ENCODE results near the gene MFN2.
"Not testable (repeated sequence)": the region's sequence is repeated elsewhere in the genome, so short reads cannot be mapped to it uniquely, and the experiment has no call there.

MFN2 gene

DNA sequence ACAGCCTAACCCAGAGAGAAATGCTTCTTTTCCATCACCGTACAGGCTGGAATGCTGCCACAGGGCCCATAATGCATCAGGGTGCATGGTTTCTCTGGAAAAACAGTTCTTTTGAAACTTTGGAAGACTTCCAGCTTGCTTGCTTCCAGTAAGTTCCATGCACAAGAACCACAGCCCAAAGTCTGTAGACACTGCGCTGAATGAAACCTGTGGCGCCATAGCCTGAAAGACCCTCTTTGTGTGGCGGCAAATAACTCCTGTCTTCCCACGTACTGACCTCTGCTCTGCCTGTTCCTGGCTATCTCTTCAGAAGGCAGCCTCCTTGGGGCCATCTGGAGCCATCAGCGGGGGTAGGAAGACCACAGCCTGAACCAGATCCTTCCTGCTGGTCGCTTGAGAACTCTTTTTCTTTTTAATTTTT is 54.1 kb downstream of the MFN2 start:
- Histone ChIP-seq H3K27ac (ENCODE audit: insufficient read depth, low read depth, low read length, poor library complexity, severe bottlenecking) (no peak overlapping the region), H3K27me3 (ENCODE audit: control insufficient read depth, insufficient read depth, low read length, poor library complexity, severe bottlenecking) (no peaks in the 10 kb centered on the region), H3K4me3 (ENCODE audit: insufficient read depth, low read depth, low read length) (no peak overlapping the region), H3K36me3 (ENCODE audit: control insufficient read depth, insufficient read depth, low read length) (peaks cover 6% of the 10 kb centered on the region), H3K9me3 (ENCODE audit: control insufficient read depth, low read length) (no peaks in the 10 kb centered on the region), H3K4me1 (ENCODE audit: control insufficient read depth, insufficient read depth, low read length) (no peaks in the 10 kb centered on the region)
- 91 to 92% methylated on average over 7 of the region's 7 CpGs for WGBS, 2 experiments

DNA sequence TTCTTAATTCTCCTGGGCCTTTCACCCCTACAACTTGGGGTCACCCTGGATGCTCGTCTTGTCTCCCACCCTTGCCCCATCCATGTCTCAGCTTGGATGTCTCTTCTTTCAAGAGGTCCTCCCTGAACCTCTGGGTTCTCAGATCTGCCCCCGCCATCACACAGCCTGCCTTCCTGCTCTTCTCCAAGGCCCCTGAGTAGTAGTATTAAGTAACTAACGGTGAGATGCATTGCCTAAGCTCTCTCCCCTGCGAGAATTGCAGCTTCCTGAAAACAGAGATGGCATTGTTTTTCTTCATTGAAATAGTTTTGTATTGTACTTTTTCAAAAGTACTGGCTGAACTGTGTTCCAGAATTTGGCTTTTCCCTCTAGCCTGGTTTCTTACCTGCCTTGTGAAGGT is 55.1 kb downstream of the MFN2 start:
- no peaks in the 10 kb centered on the region for H3K27me3 ChIP-seq (ENCODE audit: control insufficient read depth, insufficient read depth, low read length, poor library complexity, severe bottlenecking)
- peaks cover 4% of the 10 kb centered on the region for H3K36me3 ChIP-seq (ENCODE audit: control insufficient read depth, insufficient read depth, low read length)
- H3K27ac ChIP-seq (ENCODE audit: insufficient read depth, low read depth, low read length, poor library complexity, severe bottlenecking): no peak overlapping the region
- no peaks in the 10 kb centered on the region for H3K4me1 ChIP-seq (ENCODE audit: control insufficient read depth, insufficient read depth, low read length)
- no peaks in the 10 kb centered on the region for H3K9me3 ChIP-seq (ENCODE audit: control insufficient read depth, low read length)
- WGBS, 2 experiments: 92 to 93% methylated on average over 4 of the region's 4 CpGs
- H3K4me3 ChIP-seq (ENCODE audit: insufficient read depth, low read depth, low read length): no peak overlapping the region

DNA sequence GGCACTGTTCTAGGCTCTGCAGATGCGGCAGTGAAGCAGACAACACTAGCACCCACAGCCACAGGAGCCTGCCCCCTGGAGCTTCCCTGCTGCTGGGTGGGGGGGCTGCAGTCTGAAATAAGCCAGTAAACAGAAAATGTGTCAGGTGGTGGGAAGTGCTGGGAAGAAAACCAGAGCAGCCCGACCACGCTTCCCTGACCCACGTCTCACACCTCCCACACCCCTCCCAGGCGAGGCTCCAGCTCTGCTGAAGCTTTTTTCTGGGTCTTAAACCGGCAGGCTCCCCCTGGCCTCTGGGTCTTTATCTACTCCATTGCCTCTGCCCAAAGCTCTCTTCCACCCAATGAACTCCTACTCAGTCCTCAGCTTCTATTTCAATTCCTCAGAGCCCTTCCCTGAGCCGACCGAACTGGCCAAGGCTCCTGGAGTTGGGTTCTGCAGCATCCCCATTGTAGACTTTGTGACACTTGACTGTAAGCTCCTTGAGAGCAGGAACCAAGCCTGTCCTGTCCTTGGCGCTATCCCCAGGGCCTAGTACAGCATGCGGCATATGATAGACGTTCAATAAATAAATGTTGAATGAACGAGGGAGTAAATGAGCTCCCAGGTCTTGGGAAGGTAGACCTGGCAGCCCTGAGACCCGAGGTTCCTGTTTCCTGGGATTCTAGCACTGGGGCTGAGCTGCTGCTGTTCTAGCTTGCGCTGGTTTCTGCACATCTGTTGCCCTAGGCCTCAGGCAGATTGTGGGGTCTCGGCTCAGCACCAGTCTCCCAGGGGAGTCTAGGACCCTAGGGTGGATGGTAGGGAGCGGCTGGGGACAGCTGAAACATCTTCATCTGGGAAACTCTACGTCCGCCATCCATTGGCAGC is 57.5 kb downstream of the MFN2 start:
- Histone ChIP-seq H3K27ac (ENCODE audit: insufficient read depth, low read depth, low read length, poor library complexity, severe bottlenecking) (no peak overlapping the region), H3K4me1 (ENCODE audit: control insufficient read depth, insufficient read depth, low read length) (no peaks in the 10 kb centered on the region), H3K36me3 (ENCODE audit: control insufficient read depth, insufficient read depth, low read length) (no peaks in the 10 kb centered on the region), H3K4me3 (ENCODE audit: insufficient read depth, low read depth, low read length) (no peak overlapping the region), H3K9me3 (ENCODE audit: control insufficient read depth, low read length) (no peaks in the 10 kb centered on the region), H3K27me3 (ENCODE audit: control insufficient read depth, insufficient read depth, low read length, poor library complexity, severe bottlenecking) (no peaks in the 10 kb centered on the region)
- WGBS, 2 experiments: 92 to 95% methylated on average over 18 of the region's 18 CpGs

DNA sequence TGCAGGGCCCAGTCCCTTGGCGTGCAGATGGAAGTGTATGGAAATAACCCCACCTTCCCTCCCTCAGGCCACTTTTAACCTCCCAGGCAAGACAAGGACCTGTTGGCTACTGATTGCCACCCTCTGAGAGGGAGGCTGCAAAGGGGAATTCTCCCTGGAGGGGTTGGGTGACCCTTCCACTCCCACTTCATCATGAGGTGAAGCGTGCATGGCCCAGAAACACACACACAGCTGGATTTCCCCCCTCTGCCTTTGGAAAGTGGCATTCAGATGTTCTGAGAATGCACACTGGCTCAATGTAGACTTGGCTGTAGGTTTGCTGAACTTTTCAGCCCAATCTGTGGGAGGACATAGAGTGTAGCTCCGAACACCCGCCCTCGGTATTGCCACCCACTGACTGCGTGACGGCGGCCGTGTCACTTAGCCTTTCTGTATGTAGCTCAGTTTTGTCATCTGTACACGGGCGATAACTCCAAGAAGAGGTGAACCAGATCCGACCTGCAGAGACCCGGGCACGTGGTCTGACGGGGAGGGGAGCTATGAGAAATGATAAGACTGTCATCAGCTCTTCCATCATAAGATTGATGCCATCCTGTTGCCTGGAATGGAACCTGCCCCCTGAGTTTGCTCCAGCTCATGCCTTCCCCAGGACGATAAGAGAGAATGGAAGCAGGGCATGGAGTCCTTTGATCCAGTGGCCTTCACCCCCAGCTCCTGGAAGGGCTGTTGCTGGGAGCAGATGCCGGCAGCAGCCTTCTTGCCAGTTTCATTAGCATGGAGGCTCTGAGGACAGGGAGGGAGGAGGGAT is 58.3 kb downstream of the MFN2 start:
- 89 to 90% methylated on average over 17 of the region's 17 CpGs for WGBS, 2 experiments
- no peaks in the 10 kb centered on the region for H3K9me3 ChIP-seq (ENCODE audit: control insufficient read depth, low read length)
- no peaks in the 10 kb centered on the region for H3K27me3 ChIP-seq (ENCODE audit: control insufficient read depth, insufficient read depth, low read length, poor library complexity, severe bottlenecking)
- H3K4me3 ChIP-seq (ENCODE audit: insufficient read depth, low read depth, low read length): no peak overlapping the region
- H3K36me3 ChIP-seq (ENCODE audit: control insufficient read depth, insufficient read depth, low read length): no peaks in the 10 kb centered on the region
- H3K4me1 ChIP-seq (ENCODE audit: control insufficient read depth, insufficient read depth, low read length): no peaks in the 10 kb centered on the region
- H3K27ac ChIP-seq (ENCODE audit: insufficient read depth, low read depth, low read length, poor library complexity, severe bottlenecking): no peak overlapping the region

DNA sequence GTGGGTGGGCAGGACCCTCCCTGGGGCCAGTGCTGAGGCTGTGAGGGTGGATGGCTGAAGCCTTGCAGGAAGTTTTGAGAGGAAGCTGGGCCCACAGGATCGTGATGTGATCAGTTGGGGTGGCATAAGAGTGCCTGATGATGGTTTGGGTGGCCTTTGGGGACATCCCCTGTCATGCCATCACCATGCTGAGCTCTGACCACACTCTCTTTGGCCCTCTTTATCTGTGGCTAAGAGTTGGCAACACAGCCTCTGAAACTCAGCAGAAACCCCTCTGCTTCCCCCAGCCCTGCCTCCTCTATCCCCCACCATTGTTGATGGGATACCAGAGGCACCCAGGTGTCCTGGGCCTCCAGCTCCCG is 58.9 kb downstream of the MFN2 start:
- H3K4me1 ChIP-seq (ENCODE audit: control insufficient read depth, insufficient read depth, low read length): no peaks in the 10 kb centered on the region
- no peak overlapping the region for H3K27ac ChIP-seq (ENCODE audit: insufficient read depth, low read depth, low read length, poor library complexity, severe bottlenecking)
- H3K9me3 ChIP-seq (ENCODE audit: control insufficient read depth, low read length): no peaks in the 10 kb centered on the region
- no peaks in the 10 kb centered on the region for H3K36me3 ChIP-seq (ENCODE audit: control insufficient read depth, insufficient read depth, low read length)
- 69 to 86% methylated on average over 2 of the region's 2 CpGs for WGBS, 2 experiments
- no peaks in the 10 kb centered on the region for H3K27me3 ChIP-seq (ENCODE audit: control insufficient read depth, insufficient read depth, low read length, poor library complexity, severe bottlenecking)
- H3K4me3 ChIP-seq (ENCODE audit: insufficient read depth, low read depth, low read length): no peak overlapping the region

DNA sequence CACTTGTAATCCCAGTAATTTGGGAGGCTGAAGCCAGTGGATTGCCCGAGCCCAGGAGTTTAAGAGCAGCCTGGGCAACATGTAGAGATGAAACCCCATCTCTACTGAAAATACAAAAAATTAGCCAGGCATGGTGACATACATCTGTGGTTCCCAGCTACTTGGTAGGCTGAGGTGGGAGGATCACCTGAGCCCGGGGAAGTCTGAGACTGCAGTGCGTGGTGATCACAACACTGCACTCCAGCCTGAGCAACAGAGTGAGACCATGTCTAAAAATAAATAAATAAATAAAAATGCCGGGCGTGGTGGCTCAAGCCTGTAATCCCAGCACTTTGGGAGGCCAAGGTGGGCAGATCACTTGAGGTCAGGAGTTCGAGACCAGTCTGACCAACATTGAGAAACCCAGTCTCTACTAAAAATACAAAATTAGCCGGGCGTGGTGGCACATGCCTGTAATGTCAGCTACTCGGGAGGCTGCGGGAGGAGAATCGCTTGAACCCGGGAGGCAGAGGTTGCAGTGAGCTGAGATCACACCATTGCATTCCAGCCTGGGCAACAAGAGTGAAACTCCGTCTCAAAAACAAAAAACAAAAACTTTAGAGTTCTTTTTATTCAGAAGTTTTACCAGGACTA is 59.7 kb downstream of the MFN2 start:
- not testable (repeated sequence) for H3K9me3 ChIP-seq (ENCODE audit: control insufficient read depth, low read length); H3K4me1 ChIP-seq (ENCODE audit: control insufficient read depth, insufficient read depth, low read length); H3K27ac ChIP-seq (ENCODE audit: insufficient read depth, low read depth, low read length, poor library complexity, severe bottlenecking); H3K36me3 ChIP-seq (ENCODE audit: control insufficient read depth, insufficient read depth, low read length); H3K27me3 ChIP-seq (ENCODE audit: control insufficient read depth, insufficient read depth, low read length, poor library complexity, severe bottlenecking); H3K4me3 ChIP-seq (ENCODE audit: insufficient read depth, low read depth, low read length)
- WGBS, 2 experiments: 92 to 94% methylated on average over 13 of the region's 13 CpGs

DNA sequence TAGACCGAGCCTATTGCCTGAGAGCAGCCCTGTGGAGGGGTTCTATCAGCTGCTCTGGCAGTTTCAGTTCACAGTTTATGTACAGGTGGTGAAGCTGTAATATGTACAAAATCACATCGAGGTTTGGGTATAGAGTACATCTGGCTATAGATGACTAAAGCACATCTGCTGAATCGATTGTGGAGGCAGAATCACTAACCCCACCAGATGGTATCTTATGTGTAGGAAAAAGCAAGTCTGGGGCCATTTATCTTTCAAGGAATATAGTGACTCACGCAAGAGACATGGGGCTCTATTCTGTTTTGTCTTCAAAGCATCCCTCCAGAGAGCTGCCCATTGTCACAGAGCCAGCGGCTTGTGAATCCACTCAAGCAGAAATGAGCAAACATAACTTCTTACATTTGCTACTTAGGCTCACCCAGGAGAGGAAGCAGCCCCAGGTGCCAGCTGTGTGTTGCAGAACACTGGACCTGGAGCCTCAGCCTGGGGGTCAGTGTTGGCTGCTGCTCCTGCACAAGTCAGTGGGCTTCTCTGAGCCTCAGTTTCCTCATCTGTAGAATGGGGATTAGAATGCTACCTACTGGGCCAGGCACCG is 60.3 kb downstream of the MFN2 start:
- Histone ChIP-seq H3K4me1 (ENCODE audit: control insufficient read depth, insufficient read depth, low read length) (no peaks in the 10 kb centered on the region), H3K4me3 (ENCODE audit: insufficient read depth, low read depth, low read length) (no peak overlapping the region), H3K27ac (ENCODE audit: insufficient read depth, low read depth, low read length, poor library complexity, severe bottlenecking) (no peak overlapping the region), H3K36me3 (ENCODE audit: control insufficient read depth, insufficient read depth, low read length) (no peaks in the 10 kb centered on the region), H3K9me3 (ENCODE audit: control insufficient read depth, low read length) (no peaks in the 10 kb centered on the region), H3K27me3 (ENCODE audit: control insufficient read depth, insufficient read depth, low read length, poor library complexity, severe bottlenecking) (no peaks in the 10 kb centered on the region)
- WGBS, 2 experiments: 85 to 89% methylated on average over 6 of the region's 6 CpGs

DNA sequence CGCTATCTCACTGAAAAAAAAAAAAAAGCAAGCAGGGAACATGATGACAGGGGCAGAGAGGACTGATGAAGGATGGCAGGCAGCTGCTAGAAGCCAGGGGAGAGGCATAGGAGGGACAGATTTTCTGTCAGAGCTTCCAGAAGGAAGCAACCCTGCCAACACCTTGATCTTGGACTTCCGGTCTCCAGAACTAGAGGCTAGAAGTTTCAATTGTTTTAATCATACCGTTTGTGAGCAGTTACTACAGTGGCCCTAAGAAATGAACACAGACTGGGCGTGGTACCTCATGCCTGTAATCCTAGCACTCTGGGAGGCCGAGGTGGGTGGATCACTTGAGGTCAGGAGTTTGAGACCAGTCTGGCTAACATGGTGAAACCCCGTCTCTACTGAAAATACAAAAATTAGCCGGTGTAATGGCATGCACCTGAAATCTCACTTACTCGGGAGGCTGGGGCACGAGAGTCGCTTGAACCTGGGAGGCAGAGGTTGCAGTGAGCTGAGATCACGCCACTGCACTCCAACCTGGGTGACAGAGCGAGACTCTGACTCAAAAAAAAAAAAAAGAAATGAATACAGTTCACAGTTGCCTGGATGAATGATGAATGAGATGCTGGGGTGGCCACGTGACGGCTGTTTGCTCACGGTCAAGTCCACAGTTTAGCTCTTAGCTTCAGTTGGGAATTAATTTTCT is 64.1 kb downstream of the MFN2 start:
- H3K27ac ChIP-seq (ENCODE audit: insufficient read depth, low read depth, low read length, poor library complexity, severe bottlenecking); H3K9me3 ChIP-seq (ENCODE audit: control insufficient read depth, low read length); H3K4me1 ChIP-seq (ENCODE audit: control insufficient read depth, insufficient read depth, low read length); H3K36me3 ChIP-seq (ENCODE audit: control insufficient read depth, insufficient read depth, low read length); H3K4me3 ChIP-seq (ENCODE audit: insufficient read depth, low read depth, low read length); H3K27me3 ChIP-seq (ENCODE audit: control insufficient read depth, insufficient read depth, low read length, poor library complexity, severe bottlenecking): not testable (repeated sequence)
- WGBS, 2 experiments: 90 to 92% methylated on average over 15 of the region's 15 CpGs

DNA sequence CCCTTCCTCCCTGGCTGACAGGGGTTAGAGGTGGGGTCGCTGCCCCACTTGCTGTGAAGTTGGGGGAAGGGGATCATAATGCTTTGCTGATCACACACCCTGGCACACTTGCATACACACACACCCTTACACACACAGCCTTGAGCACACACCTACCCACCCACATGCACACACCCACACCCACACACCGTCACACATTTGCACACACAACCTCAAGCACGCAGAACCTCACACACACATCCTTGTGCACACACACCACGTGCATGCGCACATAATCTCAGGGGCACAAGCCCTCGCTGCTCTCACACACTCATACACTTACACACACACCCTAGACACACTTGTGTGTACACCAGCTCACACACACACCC is 66.5 kb downstream of the MFN2 start:
- Histone ChIP-seq H3K36me3 (ENCODE audit: control insufficient read depth, insufficient read depth, low read length) (no peaks in the 10 kb centered on the region), H3K4me3 (ENCODE audit: insufficient read depth, low read depth, low read length) (no peak overlapping the region), H3K9me3 (ENCODE audit: control insufficient read depth, low read length) (no peaks in the 10 kb centered on the region), H3K4me1 (ENCODE audit: control insufficient read depth, insufficient read depth, low read length) (no peaks in the 10 kb centered on the region), H3K27ac (ENCODE audit: insufficient read depth, low read depth, low read length, poor library complexity, severe bottlenecking) (no peak overlapping the region), H3K27me3 (ENCODE audit: control insufficient read depth, insufficient read depth, low read length, poor library complexity, severe bottlenecking) (no peaks in the 10 kb centered on the region)
- 92 to 95% methylated on average over 5 to 6 of the region's 6 CpGs for WGBS, 2 experiments

Data from ectodermal cell (in vitro differentiated cells).